Endothelial cell of umbilical vein (primary cell): ENCODE data around the gene CCDC6. TPM values are rescaled to one million over a fixed set of nuclear protein-coding genes. Genes with fewer than 3 reads are reported as not detected.

Source experiments
- BruUV-seq: library from RNA; stranded (reverse); fragments of 400-500 nt; replicated peaks from 2 replicates; lab custom pipeline; 2021; lab: Mats Ljungman, UMichigan
- CTCF ChIA-PET: fragments of 300-600, 350-600 bp; sonication (Branson Sonifier 250); formaldehyde crosslinking; loops from one replicate; lab custom pipeline; 2021; ENCODE audit warnings: antibody characterized with exemption, inconsistent platforms; lab: Charles Lee
- POLR2A ChIA-PET: fragments of 300-600, 350-600 bp; sonication (Branson Sonifier 250); formaldehyde crosslinking; loops from one replicate; lab custom pipeline; 2021; ENCODE audit warnings: antibody characterized with exemption, inconsistent platforms; lab: Charles Lee
- DNase-seq: peaks from one replicate; pipeline ENCODE4 v3.0.0-alpha.2; 2011; ENCODE audit warnings: low read depth, low spot score
- FAIRE-seq: peaks from 2 replicates; lab custom pipeline; 2011; peaks lifted over from hg19 to GRCh38; lab: Jason Lieb, UNC
- H2AFZ ChIP-seq: 2 replicates; pipeline ENCODE4 v1.6.0; 2012; ENCODE audit warnings: low read depth, low read length, control low read depth, inconsistent platforms
- H3K27ac ChIP-seq: 2 replicates; pipeline ENCODE4 v1.5.1; 2011; ENCODE audit warnings: low read depth, mild to moderate bottlenecking, control low read depth, low read length, moderate library complexity; ENCODE audit not compliant: insufficient read depth
- H3K27me3 ChIP-seq, 2 experiments: 2 replicates each; pipeline versions ENCODE4 v1.6.0 to v1.6.1; 2011; ENCODE audit warnings: low read length in 2 of 2, mixed read lengths in 1 of 2; ENCODE audit not compliant: control insufficient read depth in 2 of 2, insufficient read depth in 2 of 2
- H3K36me3 ChIP-seq, 2 experiments: 2 replicates in 1 of 2; 3 replicates in 1 of 2; pipeline ENCODE4 v1.5.1; 2011; ENCODE audit warnings: low read length in 2 of 2, mild to moderate bottlenecking in 1 of 2, moderate library complexity in 1 of 2; ENCODE audit not compliant: control insufficient read depth in 2 of 2, insufficient read depth in 2 of 2; ENCODE audit errors: extremely low read depth in 1 of 2
- H3K4me1 ChIP-seq: 3 replicates; pipeline ENCODE4 v1.5.1; 2011; ENCODE audit warnings: mild to moderate bottlenecking, low read length; ENCODE audit not compliant: control insufficient read depth, insufficient read depth; ENCODE audit errors: extremely low read depth
- H3K4me2 ChIP-seq: 2 replicates; pipeline ENCODE4 v1.6.1; 2011; ENCODE audit warnings: low read length, control low read depth, mixed read lengths; ENCODE audit not compliant: insufficient read depth
- H3K4me3 ChIP-seq, 3 experiments: fragments of 200-600 bp in 1 of 3; sonication (generic), shearing (Covaris generic) in 1 of 3; replicated peaks in 1 of 3; 2 replicates each; pipeline ENCODE4 v1.5.1; 2011 to 2016; ENCODE audit warnings: control low read depth in 3 of 3, low read length in 3 of 3, mild to moderate bottlenecking in 2 of 3, inconsistent platforms in 1 of 3, low read depth in 1 of 3, moderate library complexity in 1 of 3; ENCODE audit not compliant: insufficient read depth in 1 of 3
- H3K79me2 ChIP-seq: 2 replicates; pipeline ENCODE4 v1.6.0; 2012; ENCODE audit warnings: low read length, inconsistent platforms; ENCODE audit not compliant: control insufficient read depth, insufficient read depth
- H3K9ac ChIP-seq: replicated peaks from 2 replicates; pipeline ENCODE3; 2011; ENCODE audit warnings: low read length, control low read depth; ENCODE audit not compliant: insufficient read depth; ENCODE audit errors: extremely low read depth
- H3K9me1 ChIP-seq: replicated peaks from 3 replicates; pipeline ENCODE4 v1.6.0; 2011; ENCODE audit warnings: mild to moderate bottlenecking, low read length; ENCODE audit not compliant: control insufficient read depth, insufficient read depth; ENCODE audit errors: extremely low read depth
- H3K9me3 ChIP-seq: replicated peaks from 2 replicates; pipeline ENCODE4 v1.5.1; 2012; ENCODE audit warnings: low read length, inconsistent platforms; ENCODE audit not compliant: control insufficient read depth, insufficient read depth
- H4K20me1 ChIP-seq: replicated peaks from 2 replicates; pipeline ENCODE3; 2011; ENCODE audit warnings: mild to moderate bottlenecking, low read length; ENCODE audit not compliant: control insufficient read depth, insufficient read depth; ENCODE audit errors: extremely low read depth
- CTCF ChIP-seq, 2 donors: IDR thresholded peaks; 1 replicate in 1 of 2; 2 replicates in 1 of 2; pipeline ENCODE4 v1.5.1; 2011; ENCODE audit warnings: low read length in 2 of 2, mild to moderate bottlenecking in 2 of 2, moderate library complexity in 2 of 2, control low read depth in 1 of 2, inconsistent platforms in 1 of 2, low read depth in 1 of 2; ENCODE audit not compliant: insufficient read depth in 1 of 2; ENCODE audit errors: extremely low read depth in 1 of 2
- EZH2 ChIP-seq: IDR thresholded peaks from 2 replicates; pipeline ENCODE4 v1.6.1; 2012; ENCODE audit warnings: borderline replicate concordance, low read depth, mild to moderate bottlenecking, moderate library complexity, low read length, inconsistent platforms; ENCODE audit not compliant: severe bottlenecking
- FOS ChIP-seq: IDR thresholded peaks from 2 replicates; pipeline ENCODE4 v1.6.1; 2011; ENCODE audit warnings: mild to moderate bottlenecking, low read length, moderate library complexity, borderline replicate concordance; ENCODE audit not compliant: insufficient read depth
- GATA2 ChIP-seq: IDR thresholded peaks from 2 replicates; pipeline ENCODE4 v1.7.0; 2011; ENCODE audit warnings: low read depth, mild to moderate bottlenecking, moderate library complexity, mixed read lengths, low read length; ENCODE audit not compliant: insufficient read length, insufficient read depth
- JUN ChIP-seq: IDR thresholded peaks from 2 replicates; pipeline ENCODE4 v1.6.1; 2011; ENCODE audit warnings: borderline replicate concordance, low read depth; ENCODE audit not compliant: insufficient read length, insufficient read depth
- MAX ChIP-seq: IDR thresholded peaks from 2 replicates; pipeline ENCODE4 v1.6.1; 2011; ENCODE audit not compliant: insufficient read depth, insufficient read length
- MYC ChIP-seq: IDR thresholded peaks from one replicate; pipeline ENCODE4 v1.6.1; 2011; ENCODE audit warnings: mild to moderate bottlenecking, low read depth, low read length
- POLR2A ChIP-seq: IDR thresholded peaks from 2 replicates; pipeline ENCODE4 v1.6.1; 2012; ENCODE audit warnings: low read depth, mild to moderate bottlenecking, control low read depth, low read length
- POLR2AphosphoS5 ChIP-seq: IDR thresholded peaks from 2 replicates; pipeline ENCODE4 v1.6.1; 2012; ENCODE audit warnings: low read depth, mild to moderate bottlenecking, control low read depth, low read length, moderate library complexity; ENCODE audit not compliant: insufficient read depth
- dilution Hi-C: fragments of 300-500 bp; cut with MboI; formaldehyde crosslinking; loops from one replicate; pipeline ENCODE4 v1.15.0; 2019; ENCODE audit warnings: low sequenced_read_pairs; ENCODE audit not compliant: extremely low pct_ligation_motif_present
- intact Hi-C: fragments of 100-400 bp; cut with micrococcal nuclease; formaldehyde crosslinking; loops from one replicate; pipeline ENCODE4 v1.10.0; 2022
- polyA plus RNA-seq, 4 experiments: library from polyadenylated mRNA; depleted of rRNA in 3 of 4; stranded (reverse) in 3 of 4; unstranded in 1 of 4; fragments of >200 nt; gene quantifications; 2 replicates each; pipeline versions ENCODE4 v1.2.1 to v1.2.3, GENCODE V29; 2011 to 2012; ENCODE audit warnings: missing spikeins in 1 of 4
- total RNA-seq: library from RNA; stranded (reverse); gene quantifications from 2 replicates; pipeline ENCODE4 v1.2.3, GENCODE V29; 2021

Gene CCDC6
- total and polyA plus RNA-seq, 2 donors (not counting 3 experiments of a cell fraction or from before 2014, with no cell fraction given), result 16.8 to 36.8 TPM

- H3K4me1 ChIP-seq, result peaks cover 5% of the 10 kb centered on the region
- peaks cover 4% of the 10 kb centered on the region for H4K20me1 ChIP-seq
- intact Hi-C loops, result no loop called here
- no peak for TF ChIP-seq FOS
- TF ChIP-seq MYC, result no peak
- no peak for TF ChIP-seq GATA2
- no peak for TF ChIP-seq POLR2A
- no peak for TF ChIP-seq CTCF (IDR thresholded peaks at IDR 0.05; ENCODE audit: extremely low read depth in 1 of 2, insufficient read depth in 1 of 2, low read depth in 1 of 2, low read length in 2 of 2)
- TF ChIP-seq MAX, result no peak
- TF ChIP-seq JUN, result no peak
- TF ChIP-seq POLR2AphosphoS5, result no peak
- TF ChIP-seq EZH2, result no peak
- POLR2A ChIA-PET, result no interaction called here
- H3K4me3 ChIP-seq, result no peak overlapping the region
- no peaks in the 10 kb centered on the region for H3K27me3 ChIP-seq
- no peak overlapping the region for H3K4me2 ChIP-seq
- no peak overlapping the region for H3K27ac ChIP-seq
- no peaks in the 10 kb centered on the region for H3K9me3 ChIP-seq
- no TSS peak for BruUV-seq
- H3K79me2 ChIP-seq, result peaks cover 68% of the 10 kb centered on the region
- dilution Hi-C loops, result no loop called here
- H3K36me3 ChIP-seq, result no peaks in the 10 kb centered on the region
- FAIRE-seq (no peak), DNase-seq (no peak)
- CTCF ChIA-PET, result no interaction called here
- no peak overlapping the region for H3K9ac ChIP-seq
- H2AFZ ChIP-seq, result no peak overlapping the region
- H3K9me1 ChIP-seq, result no peaks in the 10 kb centered on the region
Measured at GRCh38 chr10:59881640-59882039, 24.7 kb downstream of the CCDC6 start.
